ENCODE measurements around the gene SLC19A2. TPM values are rescaled to one million over a fixed set of nuclear protein-coding genes. Genes with fewer than 3 reads are reported as not detected.

The SLC19A2 gene
- total and polyA plus RNA-seq, 2 donors from 2014 or later, result 7.8 to 10.9 TPM

DNA sequence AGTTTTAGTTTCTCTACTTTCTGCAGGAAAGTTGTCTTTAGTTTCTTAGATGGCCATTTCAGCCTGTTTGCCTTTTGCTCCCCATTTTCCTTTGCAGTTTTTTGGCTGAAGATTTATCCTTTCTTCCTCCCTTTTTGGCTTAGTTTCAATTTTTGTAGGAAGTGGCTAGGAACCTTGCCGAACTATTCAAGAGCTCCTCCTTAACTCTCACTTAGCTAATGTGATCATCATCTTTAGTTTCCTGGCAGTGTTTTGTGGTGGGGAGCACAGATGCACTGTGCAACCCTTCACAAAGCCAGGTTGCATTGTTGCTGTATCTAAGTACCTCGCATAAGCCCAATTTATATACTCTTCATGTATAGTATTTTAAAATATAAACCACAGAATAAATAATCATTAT, 29.7 kb downstream of the SLC19A2 start:
- TF ChIP-seq, protein P1, sequence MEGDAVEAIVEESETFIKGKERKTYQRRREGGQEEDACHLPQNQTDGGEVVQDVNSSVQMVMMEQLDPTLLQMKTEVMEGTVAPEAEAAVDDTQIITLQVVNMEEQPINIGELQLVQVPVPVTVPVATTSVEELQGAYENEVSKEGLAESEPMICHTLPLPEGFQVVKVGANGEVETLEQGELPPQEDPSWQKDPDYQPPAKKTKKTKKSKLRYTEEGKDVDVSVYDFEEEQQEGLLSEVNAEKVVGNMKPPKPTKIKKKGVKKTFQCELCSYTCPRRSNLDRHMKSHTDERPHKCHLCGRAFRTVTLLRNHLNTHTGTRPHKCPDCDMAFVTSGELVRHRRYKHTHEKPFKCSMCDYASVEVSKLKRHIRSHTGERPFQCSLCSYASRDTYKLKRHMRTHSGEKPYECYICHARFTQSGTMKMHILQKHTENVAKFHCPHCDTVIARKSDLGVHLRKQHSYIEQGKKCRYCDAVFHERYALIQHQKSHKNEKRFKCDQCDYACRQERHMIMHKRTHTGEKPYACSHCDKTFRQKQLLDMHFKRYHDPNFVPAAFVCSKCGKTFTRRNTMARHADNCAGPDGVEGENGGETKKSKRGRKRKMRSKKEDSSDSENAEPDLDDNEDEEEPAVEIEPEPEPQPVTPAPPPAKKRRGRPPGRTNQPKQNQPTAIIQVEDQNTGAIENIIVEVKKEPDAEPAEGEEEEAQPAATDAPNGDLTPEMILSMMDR (IDR thresholded peaks at IDR 0.05; ENCODE audit: borderline replicate concordance, extremely low read depth, insufficient read depth), result no peak
- Histone ChIP-seq H3K27ac (ENCODE audit: low read depth in 2 of 2, low read length in 2 of 2) (no peak overlapping the region), H3K9ac (ENCODE audit: low read length in 3 of 3) (no peak overlapping the region), H3K27me3 (ENCODE audit: control insufficient read depth, insufficient read depth, low read length) (peaks cover 4% of the 10 kb centered on the region), H3K9me3 (ENCODE audit: control insufficient read depth in 2 of 3, insufficient read depth in 1 of 3, low read length in 3 of 3) (peaks cover 0 to 12% (median 2%) of the 10 kb centered on the region in 3 donors), H3K36me3 (ENCODE audit: control insufficient read depth in 2 of 3, insufficient read depth in 3 of 3, low read length in 3 of 3) (no peaks in the 10 kb centered on the region), H3K4me3 (ENCODE audit: low read length in 3 of 3) (no peak overlapping the region), H3K4me1 (ENCODE audit: control insufficient read depth in 2 of 3, insufficient read depth in 2 of 3, low read depth in 1 of 3, low read length in 3 of 3) (no peaks in the 10 kb centered on the region)
- intact Hi-C loops (cut with DNase I), result no loop called here
- FAIRE-seq, result no peak
- DNase-seq, result no peak

DNA sequence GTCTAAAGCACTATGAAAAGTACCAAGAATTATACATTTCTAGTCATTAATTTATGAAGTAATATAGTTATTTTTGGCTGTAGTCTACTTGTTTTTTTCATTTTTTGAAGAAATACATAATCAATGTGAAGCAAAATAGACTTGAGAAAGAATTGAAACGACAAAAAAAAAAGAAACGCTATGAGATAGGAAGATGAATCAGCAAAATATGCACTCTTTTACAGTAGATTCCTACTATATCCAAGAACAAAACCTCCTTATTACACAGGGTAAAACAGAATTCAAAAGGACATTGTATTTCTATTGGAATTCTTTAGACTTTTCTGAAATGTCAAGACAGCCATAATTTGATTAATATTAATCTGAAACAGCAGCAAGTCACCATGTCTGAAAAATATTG, 32.8 kb downstream of the SLC19A2 start:
- Histone ChIP-seq H3K36me3 (ENCODE audit: control insufficient read depth in 2 of 3, insufficient read depth in 3 of 3, low read length in 3 of 3) (no peaks in the 10 kb centered on the region), H3K9me3 (ENCODE audit: control insufficient read depth in 2 of 3, insufficient read depth in 1 of 3, low read length in 3 of 3) (peaks cover 0 to 12% (median 2%) of the 10 kb centered on the region in 3 donors), H3K27me3 (ENCODE audit: control insufficient read depth, insufficient read depth, low read length) (no peaks in the 10 kb centered on the region), H3K4me1 (ENCODE audit: control insufficient read depth in 2 of 3, insufficient read depth in 2 of 3, low read depth in 1 of 3, low read length in 3 of 3) (no peaks in the 10 kb centered on the region), H3K4me3 (ENCODE audit: low read length in 3 of 3) (no peak overlapping the region), H3K9ac (ENCODE audit: low read length in 3 of 3) (no peak overlapping the region), H3K27ac (ENCODE audit: low read depth in 2 of 2, low read length in 2 of 2) (no peak overlapping the region)
- no peak for DNase-seq
- TF ChIP-seq, protein P1 (IDR thresholded peaks at IDR 0.05; ENCODE audit: borderline replicate concordance, extremely low read depth, insufficient read depth), result no peak
- no peak for FAIRE-seq
- intact Hi-C loops (cut with DNase I), result no loop called here

DNA sequence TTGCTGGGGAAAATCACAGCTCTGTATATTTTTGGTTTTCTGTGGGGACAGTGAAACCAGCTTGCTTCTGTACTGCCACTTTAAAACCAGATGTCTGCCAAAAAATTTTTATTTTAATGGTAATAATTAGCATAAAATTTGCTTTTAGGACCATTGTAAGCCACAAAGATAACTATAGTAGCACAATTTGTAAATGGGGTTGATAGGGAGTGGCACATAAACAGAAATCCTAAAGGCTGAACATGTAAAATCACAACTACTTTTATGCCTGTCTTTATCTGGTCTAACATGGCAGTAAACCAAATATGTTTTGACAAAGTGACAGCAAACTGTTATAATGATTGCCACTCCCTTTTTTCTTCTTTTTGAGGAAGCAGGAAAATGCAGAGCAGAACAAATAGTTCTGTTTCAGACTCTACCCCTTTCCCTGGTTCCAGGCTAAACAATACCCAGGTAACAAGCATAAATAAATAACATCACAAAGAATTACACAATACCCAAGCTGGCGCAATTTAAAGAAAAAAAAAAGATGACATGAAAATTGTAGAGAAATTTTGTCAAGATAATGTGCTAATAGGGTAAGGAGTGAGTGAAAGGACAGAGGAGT, 34.4 kb downstream of the SLC19A2 start:
- FAIRE-seq, result no peak
- Histone ChIP-seq H3K27ac (ENCODE audit: low read depth in 2 of 2, low read length in 2 of 2) (no peak overlapping the region), H3K36me3 (ENCODE audit: control insufficient read depth in 2 of 3, insufficient read depth in 3 of 3, low read length in 3 of 3) (no peaks in the 10 kb centered on the region), H3K4me1 (ENCODE audit: control insufficient read depth in 2 of 3, insufficient read depth in 2 of 3, low read depth in 1 of 3, low read length in 3 of 3) (no peaks in the 10 kb centered on the region), H3K9me3 (ENCODE audit: control insufficient read depth in 2 of 3, insufficient read depth in 1 of 3, low read length in 3 of 3) (peaks cover 0 to under 1% (median 0%) of the 10 kb centered on the region in 3 donors), H3K27me3 (ENCODE audit: control insufficient read depth, insufficient read depth, low read length) (no peaks in the 10 kb centered on the region), H3K9ac (ENCODE audit: low read length in 3 of 3) (no peak overlapping the region), H3K4me3 (ENCODE audit: low read length in 3 of 3) (no peak overlapping the region)
- no peak for DNase-seq
- TF ChIP-seq, protein P1 (IDR thresholded peaks at IDR 0.05; ENCODE audit: borderline replicate concordance, extremely low read depth, insufficient read depth), result no peak
- intact Hi-C loops (cut with DNase I), result no loop called here

DNA sequence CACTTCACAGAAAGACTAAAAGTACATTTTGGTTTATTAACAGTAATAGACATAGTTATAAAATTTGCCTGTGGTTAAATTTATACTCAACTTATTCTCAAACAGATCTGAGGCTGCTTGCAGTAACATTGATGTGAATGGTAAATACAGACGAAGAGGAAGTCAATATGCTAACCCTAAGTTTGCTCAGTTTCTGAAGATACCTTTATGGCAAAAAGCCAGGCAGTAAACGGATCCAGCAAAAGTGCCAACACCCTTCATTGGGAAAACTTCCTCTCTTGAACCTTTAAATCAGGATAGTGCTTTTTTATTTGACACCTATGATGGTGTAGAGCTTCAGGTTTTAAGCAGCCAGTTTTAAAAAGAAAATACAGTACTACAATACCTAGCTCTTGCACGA, 41.8 kb downstream of the SLC19A2 start:
- Histone ChIP-seq H3K27ac (ENCODE audit: low read depth in 2 of 2, low read length in 2 of 2) (no peak overlapping the region), H3K4me3 (ENCODE audit: low read length in 3 of 3) (no peak overlapping the region), H3K36me3 (ENCODE audit: control insufficient read depth in 2 of 3, insufficient read depth in 3 of 3, low read length in 3 of 3) (no peaks in the 10 kb centered on the region), H3K9ac (ENCODE audit: low read length in 3 of 3) (no peak overlapping the region), H3K4me1 (ENCODE audit: control insufficient read depth in 2 of 3, insufficient read depth in 2 of 3, low read depth in 1 of 3, low read length in 3 of 3) (no peaks in the 10 kb centered on the region), H3K9me3 (ENCODE audit: control insufficient read depth in 2 of 3, insufficient read depth in 1 of 3, low read length in 3 of 3) (no peaks in the 10 kb centered on the region), H3K27me3 (ENCODE audit: control insufficient read depth, insufficient read depth, low read length) (no peaks in the 10 kb centered on the region)
- DNase-seq (no peak), FAIRE-seq (no peak)
- TF ChIP-seq, protein P1 (IDR thresholded peaks at IDR 0.05; ENCODE audit: borderline replicate concordance, extremely low read depth, insufficient read depth), result no peak
- intact Hi-C loops (cut with DNase I), result no loop called here

Measured in kidney (tissue), 14 donors.